NT2/D1 (cell line): ENCODE data around the gene IL36B.

ENCODE experiments used
- DNase-seq: peaks from one replicate; pipeline ENCODE4 v3.0.0-alpha.2; 2011; ENCODE audit warnings: low read depth, low spot score
- H3K27me3 ChIP-seq: 2 replicates; pipeline ENCODE4 v1.6.0; 2011; ENCODE audit warnings: mild to moderate bottlenecking; ENCODE audit not compliant: insufficient read length, insufficient read depth
- H3K36me3 ChIP-seq: 2 replicates; pipeline ENCODE4 v1.6.1; 2011; ENCODE audit warnings: mild to moderate bottlenecking, low read length, mixed read lengths; ENCODE audit not compliant: insufficient read depth, insufficient read length
- H3K4me1 ChIP-seq: 2 replicates; pipeline ENCODE4 v1.5.1; 2011; ENCODE audit not compliant: insufficient read depth, insufficient read length
- H3K4me3 ChIP-seq: 2 replicates; pipeline ENCODE4 v1.5.1; 2011; ENCODE audit warnings: low read depth; ENCODE audit not compliant: insufficient read length
- H3K9ac ChIP-seq: 2 replicates; pipeline ENCODE4 v1.6.0; 2011; ENCODE audit warnings: low read depth; ENCODE audit not compliant: insufficient read length
- H3K9me3 ChIP-seq: 2 replicates; pipeline ENCODE4 v1.5.1; 2011; ENCODE audit warnings: mild to moderate bottlenecking, low read length; ENCODE audit not compliant: insufficient read depth
- SUZ12 ChIP-seq: IDR thresholded peaks from 2 replicates; pipeline ENCODE4 v1.6.1; 2011; ENCODE audit not compliant: insufficient read length, insufficient read depth; ENCODE audit errors: extremely low read depth
- YY1 ChIP-seq: IDR thresholded peaks from 2 replicates; pipeline ENCODE4 v1.6.1; 2011; ENCODE audit not compliant: insufficient read length, insufficient read depth
- ZNF274 ChIP-seq: IDR thresholded peaks from 2 replicates; pipeline ENCODE4 v1.6.1; 2011; ENCODE audit warnings: mild to moderate bottlenecking, low read depth, low read length

Gene IL36B

DNA sequence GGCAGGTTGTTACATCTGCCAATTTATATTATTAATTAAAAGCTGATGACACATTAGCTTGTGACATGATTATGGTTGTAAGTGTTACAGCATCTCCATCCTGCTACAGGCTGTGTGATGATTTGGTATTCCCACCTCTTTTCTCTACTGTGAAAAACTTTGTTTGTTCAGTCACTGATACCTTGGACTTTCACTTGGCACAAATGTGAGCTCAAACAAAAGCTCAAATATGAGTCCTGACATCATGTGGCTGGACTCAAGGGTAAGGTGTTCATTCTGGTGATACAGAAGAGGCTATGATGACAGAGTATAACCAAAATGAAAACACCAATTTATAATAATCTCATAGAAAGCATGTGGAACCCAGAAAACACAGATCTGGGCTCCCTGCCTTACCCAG lies 58.8 kb downstream of the IL36B start:
- H3K4me1 ChIP-seq: no peaks in the 10 kb centered on the region
- H3K36me3 ChIP-seq: no peaks in the 10 kb centered on the region
- DNase-seq: no peak
- H3K27me3 ChIP-seq: no peaks in the 10 kb centered on the region
- H3K4me3 ChIP-seq: no peak overlapping the region
- no peak overlapping the region for H3K9ac ChIP-seq
- TF ChIP-seq YY1 (no peak), SUZ12 (no peak), ZNF274 (no peak)
- peaks cover 23% of the 10 kb centered on the region for H3K9me3 ChIP-seq

GRCh38 chr2:112989611-112990010 lies 63.1 kb downstream of the IL36B start:
- TF ChIP-seq YY1: no peak
- no peak for TF ChIP-seq SUZ12
- no peak for TF ChIP-seq ZNF274
- Histone ChIP-seq H3K36me3 (no peaks in the 10 kb centered on the region), H3K9ac (no peak overlapping the region), H3K4me3 (no peak overlapping the region), H3K4me1 (no peaks in the 10 kb centered on the region), H3K27me3 (no peaks in the 10 kb centered on the region), H3K9me3 (peaks cover 23% of the 10 kb centered on the region)
- DNase-seq: no peak

GRCh38 chr2:112985090-112985489 lies 67.6 kb downstream of the IL36B start:
- Histone ChIP-seq H3K9me3 (peaks cover 11% of the 10 kb centered on the region), H3K9ac (no peak overlapping the region), H3K4me1 (no peaks in the 10 kb centered on the region), H3K36me3 (no peaks in the 10 kb centered on the region), H3K27me3 (peaks cover 8% of the 10 kb centered on the region), H3K4me3 (no peak overlapping the region)
- DNase-seq: no peak
- TF ChIP-seq ZNF274: no peak
- TF ChIP-seq SUZ12: no peak
- TF ChIP-seq YY1: no peak

GRCh38 chr2:112980537-112980936 lies 72.1 kb downstream of the IL36B start:
- H3K9me3 ChIP-seq: no peaks in the 10 kb centered on the region

DNA sequence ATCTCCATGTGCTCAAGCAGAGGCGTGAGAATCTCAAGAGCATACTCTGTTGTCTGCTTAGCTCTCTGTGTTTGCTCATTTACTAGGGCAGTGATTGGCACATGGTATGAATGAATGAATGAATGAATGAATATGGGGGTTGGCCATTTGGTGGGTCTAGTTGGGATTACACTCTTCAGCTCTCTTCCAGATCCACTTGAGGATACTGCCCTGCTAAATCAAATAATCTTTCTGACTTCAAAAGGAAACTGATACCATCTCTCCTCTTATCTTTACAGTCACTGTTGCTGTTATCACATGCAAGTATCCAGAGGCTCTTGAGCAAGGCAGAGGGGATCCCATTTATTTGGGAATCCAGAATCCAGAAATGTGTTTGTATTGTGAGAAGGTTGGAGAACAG lies 72.9 kb downstream of the IL36B start:
- Histone ChIP-seq H3K27me3 (peaks cover 8% of the 10 kb centered on the region), H3K9ac (no peak overlapping the region), H3K4me1 (no peaks in the 10 kb centered on the region), H3K4me3 (no peak overlapping the region), H3K36me3 (no peaks in the 10 kb centered on the region), H3K9me3 (no peaks in the 10 kb centered on the region)
- TF ChIP-seq ZNF274 (no peak), SUZ12 (no peak), YY1 (no peak)
- DNase-seq: no peak

More at GRCh38 chr2:112980537-112980936, 72.1 kb downstream of the IL36B start:
- no peak overlapping the region for H3K4me3 ChIP-seq
- H3K4me1 ChIP-seq: no peaks in the 10 kb centered on the region
- peaks cover 8% of the 10 kb centered on the region for H3K27me3 ChIP-seq
- TF ChIP-seq ZNF274 (no peak), YY1 (no peak), SUZ12 (no peak)
- DNase-seq: no peak
- H3K9ac ChIP-seq: no peak overlapping the region
- no peaks in the 10 kb centered on the region for H3K36me3 ChIP-seq

DNA sequence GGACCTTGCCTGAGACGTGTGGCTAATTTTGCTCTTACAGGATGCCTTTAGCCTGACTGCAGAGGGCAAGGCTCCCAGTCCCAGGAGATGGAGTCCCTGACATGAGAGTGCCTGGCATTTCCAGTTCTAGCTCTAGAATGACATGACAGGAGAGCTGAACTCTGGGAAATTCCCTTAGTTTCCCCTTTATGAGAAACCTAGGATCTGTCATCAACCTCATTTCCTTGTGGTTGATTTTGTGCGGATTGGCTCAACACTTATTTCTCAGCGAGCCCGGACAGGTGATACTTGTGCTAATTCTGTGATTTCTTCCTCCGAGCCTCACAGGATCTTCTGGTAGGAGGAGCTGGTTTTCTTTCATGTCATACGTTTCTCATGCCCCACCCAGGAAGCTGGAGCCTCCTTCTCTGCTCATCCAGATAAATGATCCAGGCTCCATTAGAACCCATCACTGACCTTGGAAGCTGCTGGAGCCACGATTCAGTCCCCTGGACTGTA lies 75.1 kb downstream of the IL36B start, which contains the start of gene IL36G:
Gene IL36G, plus strand, starts transcription at position 448 of the 498 bp plus-strand sequence. CDS start 633 bp downstream, outside the sequence.
- Histone ChIP-seq H3K36me3 (no peaks in the 10 kb centered on the region), H3K9me3 (no peaks in the 10 kb centered on the region), H3K4me3 (no peak within 1 kb of the TSS), H3K9ac (no peak within 1 kb of the TSS), H3K4me1 (no peaks in the 10 kb centered on the region), H3K27me3 (peaks cover 1% of the 10 kb centered on the region)
- no peak for DNase-seq
- TF ChIP-seq ZNF274 (no peak), SUZ12 (no peak)
